Tibial nerve (tissue), 4 donors: ENCODE results near the gene SECISBP2. TPM values are rescaled to one million over a fixed set of nuclear protein-coding genes. Genes with fewer than 3 reads are reported as not detected.

Experiments used
- DNase-seq, 2 donors: peaks; one replicate each; pipeline ENCODE4 v3.0.0-alpha.2; 2019; ENCODE audit warnings: low spot score in 2 of 2
- H3K27ac ChIP-seq, 4 donors: fragments of 200-600 bp; sonication (generic) in 3 of 4; one replicate each; pipeline ENCODE4 v1.5.1; 2017 to 2019; ENCODE audit warnings: mild to moderate bottlenecking in 1 of 4
- H3K27me3 ChIP-seq, 2 donors: fragments of 200-600 bp; sonication (generic) in 1 of 2; one replicate each; pipeline versions ENCODE4 v1.5.1 to v1.6.0; 2017 to 2019
- H3K36me3 ChIP-seq, 3 donors: fragments of 200-600 bp; sonication (generic); one replicate each; pipeline ENCODE4 v1.5.1; 2018 to 2019
- H3K4me1 ChIP-seq, 4 donors: fragments of 200-600 bp; sonication (generic) in 3 of 4; one replicate each; pipeline ENCODE4 v1.5.1; 2017 to 2019
- H3K4me3 ChIP-seq, 4 donors: fragments of 200-600 bp; sonication (generic) in 3 of 4; one replicate each; pipeline ENCODE4 v1.5.1; 2017 to 2019; ENCODE audit warnings: mild to moderate bottlenecking in 1 of 4, moderate library complexity in 1 of 4
- H3K9me3 ChIP-seq, 4 donors: fragments of 200-600 bp; sonication (generic) in 3 of 4; one replicate each; pipeline ENCODE4 v1.5.1; 2017 to 2019
- EP300 ChIP-seq, 2 donors: sonication (generic); formaldehyde crosslinking; IDR thresholded peaks; one replicate each; pipeline ENCODE4 v1.6.1; 2017; ENCODE audit warnings: antibody characterized with exemption in 2 of 2, mild to moderate bottlenecking in 1 of 2
- POLR2A ChIP-seq, 2 donors: fragments of 450-650 bp; IDR thresholded peaks; one replicate each; pipeline ENCODE4 v1.6.1; 2017; ENCODE audit warnings: antibody characterized with exemption in 2 of 2, mild to moderate bottlenecking in 2 of 2, moderate library complexity in 2 of 2
- WGBS, 2 donors: methylation state at CpG; one replicate each; pipeline ENCODE4 v1.1.5; 2018; 5-methylcytosine and 5-hydroxymethylcytosine counted together
- total RNA-seq, 4 donors: library from RNA; depleted of rRNA; stranded (reverse); fragments of >200 nt; gene quantifications; one replicate each; pipeline ENCODE4 v1.1.0, GENCODE V29; 2016
- TF ChIP-seq, protein P1 (sequence below), 5 experiments: fragments of 200-600 bp in 3 of 5; fragments of 450-650 bp in 2 of 5; sonication (generic) in 3 of 5; IDR thresholded peaks; one replicate each; pipeline ENCODE4 v1.5.1; 2016 to 2019; ENCODE audit warnings: antibody characterized with exemption in 5 of 5, mild to moderate bottlenecking in 3 of 5, moderate library complexity in 2 of 5

Gene SECISBP2
- total RNA-seq, 4 donors from 2014 or later: 57.7 to 77.1 (median 64.8) TPM

DNA sequence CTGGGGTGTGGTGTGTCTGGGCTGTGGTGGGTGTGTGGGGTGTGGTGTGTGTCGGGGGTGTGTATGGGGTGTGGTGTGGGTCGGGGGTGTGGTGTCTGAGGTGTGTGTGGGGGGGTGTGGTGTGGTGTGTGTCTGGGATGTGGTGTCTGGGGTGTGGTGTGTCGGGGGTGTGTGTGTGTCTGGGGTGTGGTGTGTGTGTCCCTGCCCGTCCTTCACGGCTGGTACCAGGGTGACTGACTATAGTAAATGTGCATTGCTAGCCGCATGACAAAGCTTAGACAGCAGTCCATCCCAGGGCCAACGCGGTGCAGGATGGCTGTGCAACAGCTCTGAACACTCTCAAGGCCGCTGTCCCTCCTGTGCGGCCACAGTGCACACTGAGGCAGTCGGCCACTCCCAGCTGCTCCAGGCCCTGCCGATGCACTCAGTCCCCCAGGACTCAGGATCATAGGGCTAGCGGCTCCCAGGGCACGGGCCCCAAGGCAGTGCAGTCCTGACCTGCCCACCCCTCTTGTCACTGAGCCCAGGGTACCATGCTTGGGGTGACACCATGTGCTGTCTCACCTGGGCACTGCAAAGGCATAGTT is 54.0 kb downstream of the SECISBP2 start:
- no peak overlapping the region for H3K27ac ChIP-seq
- H3K4me1 ChIP-seq: no peaks in the 10 kb centered on the region
- H3K36me3 ChIP-seq: peaks cover 0 to 25% (median 0%) of the 10 kb centered on the region in 3 donors
- DNase-seq: no peak
- TF ChIP-seq, protein P1, sequence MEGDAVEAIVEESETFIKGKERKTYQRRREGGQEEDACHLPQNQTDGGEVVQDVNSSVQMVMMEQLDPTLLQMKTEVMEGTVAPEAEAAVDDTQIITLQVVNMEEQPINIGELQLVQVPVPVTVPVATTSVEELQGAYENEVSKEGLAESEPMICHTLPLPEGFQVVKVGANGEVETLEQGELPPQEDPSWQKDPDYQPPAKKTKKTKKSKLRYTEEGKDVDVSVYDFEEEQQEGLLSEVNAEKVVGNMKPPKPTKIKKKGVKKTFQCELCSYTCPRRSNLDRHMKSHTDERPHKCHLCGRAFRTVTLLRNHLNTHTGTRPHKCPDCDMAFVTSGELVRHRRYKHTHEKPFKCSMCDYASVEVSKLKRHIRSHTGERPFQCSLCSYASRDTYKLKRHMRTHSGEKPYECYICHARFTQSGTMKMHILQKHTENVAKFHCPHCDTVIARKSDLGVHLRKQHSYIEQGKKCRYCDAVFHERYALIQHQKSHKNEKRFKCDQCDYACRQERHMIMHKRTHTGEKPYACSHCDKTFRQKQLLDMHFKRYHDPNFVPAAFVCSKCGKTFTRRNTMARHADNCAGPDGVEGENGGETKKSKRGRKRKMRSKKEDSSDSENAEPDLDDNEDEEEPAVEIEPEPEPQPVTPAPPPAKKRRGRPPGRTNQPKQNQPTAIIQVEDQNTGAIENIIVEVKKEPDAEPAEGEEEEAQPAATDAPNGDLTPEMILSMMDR (IDR thresholded peaks at IDR 0.05): no peak
- no peak for TF ChIP-seq POLR2A (IDR thresholded peaks at IDR 0.05)
- no peak for TF ChIP-seq EP300 (IDR thresholded peaks at IDR 0.05)
- no peak overlapping the region for H3K4me3 ChIP-seq
- 73 to 77% methylated on average over 12 to 14 of the region's 14 CpGs for WGBS, 2 donors
- H3K27me3 ChIP-seq: no peaks in the 10 kb centered on the region
- H3K9me3 ChIP-seq: no peaks in the 10 kb centered on the region

DNA sequence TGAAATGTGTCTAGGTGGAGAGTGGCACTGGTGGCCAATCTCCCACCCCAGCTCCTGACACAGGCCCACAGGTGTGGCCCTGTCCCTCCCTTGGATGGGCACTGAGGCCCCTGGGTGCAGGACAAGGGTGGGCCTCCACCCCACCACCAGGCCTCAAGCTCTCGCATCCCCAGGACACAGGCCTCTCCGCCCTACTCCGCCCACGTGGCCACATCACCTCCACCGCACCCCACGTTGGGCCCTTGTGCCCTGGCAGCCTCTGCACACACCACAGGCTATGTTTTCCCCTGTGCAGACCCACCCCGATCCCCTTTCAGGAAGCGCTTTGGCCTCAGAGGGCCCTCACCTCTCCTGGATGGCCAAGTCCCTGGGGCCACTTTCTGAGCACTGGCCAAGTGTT is 54.7 kb downstream of the SECISBP2 start:
- TF ChIP-seq POLR2A (IDR thresholded peaks at IDR 0.05) (no peak), EP300 (IDR thresholded peaks at IDR 0.05) (no peak)
- TF ChIP-seq, protein P1 (IDR thresholded peaks at IDR 0.05): no peak
- 90 to 96% methylated on average over 8 of the region's 8 CpGs for WGBS, 2 donors
- H3K4me1 ChIP-seq: no peaks in the 10 kb centered on the region
- no peak overlapping the region for H3K27ac ChIP-seq
- peaks cover 0 to 32% (median 0%) of the 10 kb centered on the region in 3 donors for H3K36me3 ChIP-seq
- no peaks in the 10 kb centered on the region for H3K9me3 ChIP-seq
- H3K27me3 ChIP-seq: no peaks in the 10 kb centered on the region
- H3K4me3 ChIP-seq: no peak overlapping the region
- DNase-seq: no peak

DNA sequence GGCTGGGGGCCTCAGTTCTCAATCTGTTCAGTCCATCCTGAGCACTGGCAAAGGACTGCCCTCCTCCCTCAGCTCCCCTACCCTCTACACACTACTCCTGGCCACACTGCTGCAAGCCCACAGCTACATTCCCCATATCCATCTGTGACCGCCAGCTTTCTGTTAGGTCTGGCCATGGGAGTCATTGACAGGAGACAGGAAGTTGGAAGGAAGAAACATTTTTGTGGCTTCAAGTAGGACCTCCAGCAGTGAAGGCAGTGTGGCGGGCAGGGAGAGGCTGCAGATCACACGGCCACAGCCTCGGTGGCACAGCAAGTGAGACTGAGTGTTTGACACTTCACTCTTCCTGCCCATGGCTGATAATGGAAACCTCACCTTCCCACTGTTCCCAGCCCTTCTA is 55.9 kb downstream of the SECISBP2 start:
- peaks cover 0 to 42% (median 0%) of the 10 kb centered on the region in 3 donors for H3K36me3 ChIP-seq
- no peaks in the 10 kb centered on the region for H3K9me3 ChIP-seq
- no peak for DNase-seq
- no peaks in the 10 kb centered on the region for H3K4me1 ChIP-seq
- H3K27ac ChIP-seq: no peak overlapping the region
- H3K4me3 ChIP-seq: no peak overlapping the region
- TF ChIP-seq EP300 (IDR thresholded peaks at IDR 0.05) (no peak), POLR2A (IDR thresholded peaks at IDR 0.05) (no peak)
- TF ChIP-seq, protein P1 (IDR thresholded peaks at IDR 0.05): no peak
- WGBS, 2 donors: 83 to 89% methylated on average over 4 of the region's 4 CpGs
- H3K27me3 ChIP-seq: no peaks in the 10 kb centered on the region

DNA sequence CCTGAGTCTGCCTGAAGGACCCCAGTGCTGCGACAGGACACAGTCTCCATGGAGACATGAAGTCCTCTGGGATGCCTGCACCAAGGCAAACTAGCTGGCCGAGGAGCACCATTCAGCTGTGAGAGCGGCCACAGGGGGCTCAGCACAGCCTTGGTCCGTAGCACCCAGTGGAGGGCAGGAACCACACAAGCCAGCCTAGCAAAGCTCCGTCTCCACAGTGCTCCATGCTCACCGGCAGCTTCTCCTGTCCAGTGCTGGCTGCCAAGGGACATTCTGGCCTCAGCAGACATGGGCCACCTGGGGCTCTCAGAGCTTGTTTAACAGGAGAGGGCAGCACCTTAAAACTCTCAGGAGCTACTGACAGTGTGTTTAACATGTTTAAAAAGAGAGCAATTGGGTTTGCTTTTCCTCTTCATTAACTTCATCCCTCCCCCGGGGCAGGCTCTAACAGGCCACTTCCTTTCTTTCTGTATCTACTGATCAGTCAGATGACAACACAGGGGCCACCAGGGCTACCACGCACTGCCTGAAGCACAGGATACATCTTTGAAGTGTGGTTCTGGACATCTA is 57.0 kb downstream of the SECISBP2 start:
- no peaks in the 10 kb centered on the region for H3K27me3 ChIP-seq
- H3K36me3 ChIP-seq: peaks cover 0 to 53% (median 0%) of the 10 kb centered on the region in 3 donors
- no peak overlapping the region for H3K4me3 ChIP-seq
- TF ChIP-seq EP300 (IDR thresholded peaks at IDR 0.05): no peak
- TF ChIP-seq, protein P1 (IDR thresholded peaks at IDR 0.05): no peak
- TF ChIP-seq POLR2A (IDR thresholded peaks at IDR 0.05): no peak
- no peaks in the 10 kb centered on the region for H3K9me3 ChIP-seq
- no peak for DNase-seq
- peak overlapping the region in 1 of 4 donors; percentile 11 for H3K27ac ChIP-seq
- H3K4me1 ChIP-seq: no peaks in the 10 kb centered on the region
- WGBS, 2 donors: 61% methylated on average over 8 of the region's 8 CpGs

DNA sequence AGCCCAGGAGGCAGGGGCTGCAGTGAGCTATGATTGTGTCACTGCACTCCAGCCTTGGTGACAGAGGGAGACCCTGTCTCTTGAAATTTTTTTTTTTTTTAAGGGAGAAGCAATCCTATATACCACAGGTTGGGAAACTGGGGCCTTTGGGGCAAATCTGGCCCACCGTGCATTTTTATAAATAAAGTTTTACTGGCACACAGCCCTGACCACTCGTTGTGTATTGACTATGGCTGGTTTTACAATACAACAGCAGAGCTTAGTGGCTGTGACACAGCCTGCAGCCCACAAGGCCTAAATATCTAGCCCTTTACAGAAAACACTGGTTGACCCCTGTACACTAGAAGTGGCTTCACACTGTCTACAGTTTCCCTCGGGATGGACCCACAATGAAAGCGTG is 58.0 kb downstream of the SECISBP2 start:
- TF ChIP-seq POLR2A (IDR thresholded peaks at IDR 0.05) (no peak), EP300 (IDR thresholded peaks at IDR 0.05) (no peak)
- TF ChIP-seq, protein P1 (IDR thresholded peaks at IDR 0.05): no peak

More for the DNA sequence above, 58.0 kb downstream of the SECISBP2 start:
- 86 to 91% methylated on average over 4 of the region's 4 CpGs for WGBS, 2 donors
- H3K27ac ChIP-seq: no peak overlapping the region
- H3K27me3 ChIP-seq: no peaks in the 10 kb centered on the region
- no peak for DNase-seq
- peaks cover 0 to 63% (median 0%) of the 10 kb centered on the region in 3 donors for H3K36me3 ChIP-seq
- H3K9me3 ChIP-seq: no peaks in the 10 kb centered on the region
- no peaks in the 10 kb centered on the region for H3K4me1 ChIP-seq
- no peak overlapping the region for H3K4me3 ChIP-seq
